ENCODE measurements around the gene CYP39A1.

The CYP39A1 gene

GRCh38 chr6:46521464-46521971 lies 131.1 kb downstream of the CYP39A1 start:
- DNase-seq (ENCODE audit: low spot score): no peak

GRCh38 chr6:46517202-46517601 lies 135.4 kb downstream of the CYP39A1 start:
- DNase-seq (ENCODE audit: low spot score): no peak

- no peak for DNase-seq (ENCODE audit: low spot score)
Observed at GRCh38 chr6:46513533-46513932, 139.1 kb downstream of the CYP39A1 start.

GRCh38 chr6:46511320-46511719 lies 141.3 kb downstream of the CYP39A1 start:
- no peak for DNase-seq (ENCODE audit: low spot score)

- DNase-seq (ENCODE audit: low spot score): no peak
Observed at GRCh38 chr6:46510651-46511050, 142.0 kb downstream of the CYP39A1 start.

- no peak for DNase-seq (ENCODE audit: low spot score)
Observed at GRCh38 chr6:46509981-46510510, 142.6 kb downstream of the CYP39A1 start.

GRCh38 chr6:46509063-46509462 lies 143.6 kb downstream of the CYP39A1 start:
- no peak for DNase-seq (ENCODE audit: low spot score)

GRCh38 chr6:46507426-46507825 lies 145.2 kb downstream of the CYP39A1 start:
- DNase-seq (ENCODE audit: low spot score): no peak

- no peak for DNase-seq (ENCODE audit: low spot score)
Observed at GRCh38 chr6:46505693-46506512, 146.7 kb downstream of the CYP39A1 start.

- DNase-seq (ENCODE audit: low spot score): no peak
Observed at GRCh38 chr6:46504242-46504641, 148.4 kb downstream of the CYP39A1 start.

- DNase-seq (ENCODE audit: low spot score): no peak
Observed at GRCh38 chr6:46502486-46503119, 150.0 kb downstream of the CYP39A1 start.

- DNase-seq (ENCODE audit: low spot score): no peak
Observed at GRCh38 chr6:46501136-46502089, 151.2 kb downstream of the CYP39A1 start.

GRCh38 chr6:46500382-46500781 lies 152.2 kb downstream of the CYP39A1 start:
- DNase-seq (ENCODE audit: low spot score): no peak

Data from SK-N-DZ (cell line).